IMR-90 (cell line): Measurements from ENCODE around the gene CACYBP. TPM values are rescaled to one million over a fixed set of nuclear protein-coding genes. Genes with fewer than 3 reads are reported as not detected.

Source experiments
- ATAC-seq: fragments of 200-7000 bp; cut with Tn5 transposase; 2 replicates; pipeline ENCODE4 v1.9.1; 2020; ENCODE audit warnings: low read depth, mild to moderate bottlenecking, moderate library complexity
- BruUV-seq: library from RNA; stranded (reverse); fragments of 400-500 nt; replicated peaks from 2 replicates; lab custom pipeline; 2021; lab: Mats Ljungman, UMichigan
- CTCF ChIA-PET: fragments of 300-600 bp; formaldehyde crosslinking; extraction: SDS; loops from one replicate; lab custom pipeline; 2021; ENCODE audit warnings: antibody characterized with exemption; lab: Yijun Ruan, JAX
- POLR2A ChIA-PET: fragments of 300-600 bp; sonication (Branson Sonifier 250); formaldehyde crosslinking; loops from one replicate; lab custom pipeline; 2022; ENCODE audit warnings: antibody characterized with exemption; ENCODE audit not compliant: unreplicated experiment; lab: Charles Lee
- DNase-seq: peaks from one replicate; pipeline ENCODE4 v3.0.0; 2013
- H2AFZ ChIP-seq: replicated peaks from 2 replicates; pipeline ENCODE3; 2013; ENCODE audit warnings: low read length, mild to moderate bottlenecking; ENCODE audit not compliant: poor library complexity
- H2AK5ac ChIP-seq: 2 replicates; pipeline ENCODE4 v1.6.1; 2013; ENCODE audit warnings: low read depth, low read length, inconsistent platforms
- H2AK9ac ChIP-seq: replicated peaks from 2 replicates; pipeline ENCODE3; 2013; ENCODE audit warnings: mild to moderate bottlenecking, low read depth, low read length, moderate library complexity; ENCODE audit not compliant: poor library complexity
- H2BK120ac ChIP-seq: 2 replicates; pipeline ENCODE4 v1.6.1; 2013; ENCODE audit warnings: low read depth, low read length, inconsistent platforms
- H2BK15ac ChIP-seq: 3 replicates; pipeline ENCODE4 v1.6.1; 2013; ENCODE audit warnings: low read depth, low read length, inconsistent platforms
- H2BK20ac ChIP-seq: 2 replicates; pipeline ENCODE4 v1.6.1; 2013; ENCODE audit warnings: low read depth, mild to moderate bottlenecking, inconsistent platforms, low read length, moderate library complexity
- H2BK5ac ChIP-seq: 2 replicates; pipeline ENCODE4 v1.6.1; 2013; ENCODE audit warnings: mild to moderate bottlenecking, low read depth, low read length, inconsistent platforms; ENCODE audit not compliant: poor library complexity, severe bottlenecking
- H3K14ac ChIP-seq: replicated peaks from 2 replicates; pipeline ENCODE4 v1.6.1; 2013; ENCODE audit warnings: low read depth, low read length, inconsistent platforms
- H3K18ac ChIP-seq: 2 replicates; pipeline ENCODE4 v1.6.1; 2013; ENCODE audit warnings: low read depth, low read length, control low read depth
- H3K23ac ChIP-seq: 2 replicates; pipeline ENCODE4 v1.6.1; 2013; ENCODE audit warnings: low read depth, low read length, inconsistent platforms
- H3K27ac ChIP-seq: 2 replicates; pipeline ENCODE4 v1.5.1; 2013; ENCODE audit warnings: mild to moderate bottlenecking, control low read depth, low read length; ENCODE audit not compliant: insufficient read depth
- H3K27me3 ChIP-seq: 2 replicates; pipeline ENCODE4 v1.6.1; 2013; ENCODE audit warnings: low read length; ENCODE audit not compliant: control insufficient read depth, insufficient read depth
- H3K36me3 ChIP-seq: 2 replicates; pipeline ENCODE4 v1.6.1; 2013; ENCODE audit warnings: low read length, mixed read lengths; ENCODE audit not compliant: control insufficient read depth, insufficient read depth
- H3K4ac ChIP-seq: 2 replicates; pipeline ENCODE4 v1.6.1; 2013; ENCODE audit warnings: low read depth, low read length, inconsistent platforms
- H3K4me1 ChIP-seq: 2 replicates; pipeline ENCODE4 v1.6.1; 2013; ENCODE audit warnings: low read length, mixed read lengths; ENCODE audit not compliant: control insufficient read depth, insufficient read depth
- H3K4me2 ChIP-seq: 2 replicates; pipeline ENCODE4 v1.6.1; 2013; ENCODE audit warnings: low read depth, mild to moderate bottlenecking, control low read depth, low read length, moderate library complexity
- H3K4me3 ChIP-seq: 2 replicates; pipeline ENCODE4 v1.5.1; 2013; ENCODE audit warnings: low read depth, mild to moderate bottlenecking, control low read depth, low read length, moderate library complexity; ENCODE audit not compliant: insufficient read depth
- H3K56ac ChIP-seq: 2 replicates; pipeline ENCODE4 v1.6.1; 2013; ENCODE audit warnings: low read length, inconsistent platforms; ENCODE audit not compliant: insufficient read depth; ENCODE audit errors: extremely low read depth
- H3K79me1 ChIP-seq, 2 experiments: 2 replicates each; pipeline ENCODE4 v1.6.1; 2013; ENCODE audit warnings: low read length in 2 of 2, inconsistent platforms in 1 of 2, low read depth in 1 of 2
- H3K9ac ChIP-seq: 2 replicates; pipeline ENCODE4 v1.6.1; 2013; ENCODE audit warnings: low read depth, low read length, control low read depth
- H3K9me1 ChIP-seq: 2 replicates; pipeline ENCODE4 v1.6.1; 2013; ENCODE audit warnings: low read length, inconsistent platforms; ENCODE audit not compliant: insufficient read depth
- H3K9me3 ChIP-seq: 2 replicates; pipeline ENCODE4 v1.6.1; 2013; ENCODE audit warnings: low read length; ENCODE audit not compliant: control insufficient read depth, insufficient read depth
- H4K20me1 ChIP-seq: 2 replicates; pipeline ENCODE4 v1.6.1; 2013; ENCODE audit warnings: low read length, inconsistent platforms; ENCODE audit not compliant: insufficient read depth
- H4K5ac ChIP-seq: 2 replicates; pipeline ENCODE4 v1.6.1; 2013; ENCODE audit warnings: mild to moderate bottlenecking, low read depth, low read length, control low read depth
- H4K8ac ChIP-seq, 2 experiments: 2 replicates each; pipeline ENCODE4 v1.6.1; 2013; ENCODE audit warnings: low read depth in 2 of 2, low read length in 2 of 2, control low read depth in 1 of 2, inconsistent platforms in 1 of 2
- H4K91ac ChIP-seq: 2 replicates; pipeline ENCODE4 v1.6.1; 2013; ENCODE audit warnings: low read depth, low read length, inconsistent platforms; ENCODE audit not compliant: insufficient read depth
- CEBPB ChIP-seq: IDR thresholded peaks from 2 replicates; pipeline ENCODE4 v1.6.1; 2012; ENCODE audit warnings: low read depth, low read length, improper control_type of control experiment
- CHD1 ChIP-seq: IDR thresholded peaks from 2 replicates; pipeline ENCODE4 v1.6.1; 2012; ENCODE audit warnings: low read depth, low read length, improper control_type of control experiment
- MAZ ChIP-seq: IDR thresholded peaks from 2 replicates; pipeline ENCODE4 v1.6.1; 2012; ENCODE audit warnings: low read depth, mild to moderate bottlenecking, low read length, improper control_type of control experiment, moderate library complexity, borderline replicate concordance
- MXI1 ChIP-seq: IDR thresholded peaks from 2 replicates; pipeline ENCODE4 v1.6.1; 2012; ENCODE audit warnings: low read depth, mild to moderate bottlenecking, low read length, moderate library complexity, borderline replicate concordance
- POLR2A ChIP-seq: IDR thresholded peaks from 2 replicates; pipeline ENCODE4 v1.6.1; 2012; ENCODE audit warnings: mild to moderate bottlenecking, low read depth, low read length
- RAD21 ChIP-seq: IDR thresholded peaks from 2 replicates; pipeline ENCODE4 v1.6.1; 2012; ENCODE audit warnings: low read length, improper control_type of control experiment
- RFX5 ChIP-seq: IDR thresholded peaks from 2 replicates; pipeline ENCODE4 v1.8.0; 2012; ENCODE audit warnings: low read depth, mild to moderate bottlenecking, low read length, moderate library complexity
- SMC3 ChIP-seq: fragments of 150-350 bp; IDR thresholded peaks from 2 replicates; pipeline ENCODE4 v1.6.1; 2016; ENCODE audit warnings: low read depth, mild to moderate bottlenecking, antibody characterized with exemption, low read length, moderate library complexity
- USF2 ChIP-seq: fragments of 150-350 bp; IDR thresholded peaks from 2 replicates; pipeline ENCODE4 v1.6.1; 2017; ENCODE audit warnings: mild to moderate bottlenecking, antibody characterized with exemption, low read length, low read depth
- WGBS, 2 experiments: methylation state at CpG; one replicate each; pipeline versions ENCODE4 v1.1.5 to v1.1.7; 2013; ENCODE audit warnings: missing lambda C conversion rate in 2 of 2; ENCODE audit not compliant: insufficient read length in 1 of 2; ENCODE audit errors: extremely low coverage in 2 of 2; 5-methylcytosine and 5-hydroxymethylcytosine counted together
- dilution Hi-C: fragments of 300-500 bp; cut with HindIII; formaldehyde crosslinking; loops from one replicate; pipeline ENCODE4 v1.14.3; 2018; ENCODE audit warnings: low sequenced_read_pairs; ENCODE audit not compliant: unreplicated experiment
- in situ Hi-C: fragments of 300-500 bp; cut with MboI; formaldehyde crosslinking; loops from 3 replicates; pipeline ENCODE4 v1.14.3; 2019; ENCODE audit warnings: low sequenced_read_pairs, inconsistent platforms, mixed read lengths
- intact Hi-C: fragments of 100-400 bp; cut with micrococcal nuclease; formaldehyde crosslinking; loops from 2 replicates; pipeline ENCODE4 v1.10.0; 2022
- polyA plus RNA-seq, 3 experiments: library from polyadenylated mRNA; depleted of rRNA; stranded (reverse); fragments of >200 nt; gene quantifications; 2 replicates each; pipeline ENCODE4 v1.2.3, GENCODE V29; 2012; ENCODE audit warnings: low replicate concordance in 1 of 3
- total RNA-seq: library from RNA; depleted of rRNA; stranded (reverse); fragments of >200 nt; gene quantifications from 2 replicates; pipeline ENCODE4 v1.2.3, GENCODE V29; 2012
- TF ChIP-seq, protein P1 (sequence below): fragments of 150-350 bp; IDR thresholded peaks from 2 replicates; pipeline ENCODE4 v1.6.1; 2016; ENCODE audit warnings: low read depth, mild to moderate bottlenecking, low read length, moderate library complexity, borderline replicate concordance

CACYBP gene
- total and polyA plus RNA-seq, 2 of the 4 experiments (the other 2 are of a cell fraction): 61.8 to 62.8 TPM

DNA sequence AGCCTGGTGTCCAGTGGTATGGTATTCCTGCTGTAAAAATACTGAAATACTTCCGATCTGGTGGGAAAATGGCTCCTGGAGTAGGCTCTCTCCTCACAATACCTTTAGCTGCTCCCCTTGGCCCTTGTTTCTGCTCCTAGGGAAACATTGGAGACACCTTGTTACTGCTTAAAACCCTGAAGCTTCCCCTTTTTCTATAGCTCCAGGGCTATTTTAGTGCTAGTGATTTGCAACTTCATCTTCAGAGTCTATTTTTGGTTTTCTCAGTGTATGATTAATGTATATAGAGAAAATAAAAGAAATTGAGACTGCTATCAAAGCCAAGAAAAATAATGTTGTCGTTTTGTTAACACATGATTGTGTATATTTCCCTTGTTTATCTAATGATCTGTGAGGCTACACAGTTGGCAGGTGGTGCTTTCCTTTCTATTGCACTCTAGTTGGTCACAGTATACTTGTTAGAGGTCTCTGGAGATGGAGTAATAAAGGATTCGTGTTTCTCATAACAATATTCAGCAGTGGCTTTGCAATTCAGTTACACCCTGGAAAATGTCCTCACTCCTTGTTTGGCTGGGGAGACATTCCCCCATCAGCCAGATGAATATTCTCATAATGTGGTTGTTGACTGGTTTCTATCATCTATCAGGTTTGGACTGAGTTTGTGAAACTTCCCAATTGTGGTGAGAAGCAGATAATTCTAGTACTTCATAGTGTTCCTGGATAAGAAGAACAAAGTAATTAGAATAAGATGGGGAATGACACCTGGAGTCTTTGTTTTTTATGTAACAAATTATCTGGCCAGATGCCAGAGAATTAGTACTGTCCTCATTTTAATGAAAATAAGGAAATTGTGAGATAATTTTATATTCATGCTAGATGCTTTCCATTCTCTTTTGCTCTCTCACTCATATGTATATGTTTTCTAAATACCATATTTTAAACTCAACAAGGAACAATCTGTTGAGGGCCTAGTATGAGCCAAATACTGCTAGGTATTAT is 44.8 kb upstream of the CACYBP start:
- H2AK5ac ChIP-seq: no peak overlapping the region
- no peak overlapping the region for H3K56ac ChIP-seq
- no peak overlapping the region for H3K27ac ChIP-seq
- in situ Hi-C loops: no loop called here
- no peak overlapping the region for H4K91ac ChIP-seq
- no peak overlapping the region for H3K4ac ChIP-seq
- no peak overlapping the region for H2BK15ac ChIP-seq
- H3K14ac ChIP-seq: no peak overlapping the region
- ATAC-seq (no peak), DNase-seq (no peak)
- H3K9me1 ChIP-seq: no peaks in the 10 kb centered on the region
- no peak overlapping the region for H3K4me3 ChIP-seq
- dilution Hi-C loops: no loop called here
- no peaks in the 10 kb centered on the region for H3K4me1 ChIP-seq
- H3K36me3 ChIP-seq: no peaks in the 10 kb centered on the region
- no peak overlapping the region for H3K18ac ChIP-seq
- no peaks in the 10 kb centered on the region for H3K9me3 ChIP-seq
- no peak overlapping the region for H3K4me2 ChIP-seq
- no peak overlapping the region for H2BK5ac ChIP-seq
- intact Hi-C loops: no loop called here
- no peak overlapping the region for H2AFZ ChIP-seq
- no peak overlapping the region for H4K5ac ChIP-seq
- H4K20me1 ChIP-seq: no peaks in the 10 kb centered on the region
- H3K27me3 ChIP-seq: no peaks in the 10 kb centered on the region
- no peak overlapping the region for H2BK20ac ChIP-seq
- TF ChIP-seq CHD1 (no peak), SMC3 (no peak), POLR2A (no peak), USF2 (no peak), RFX5 (no peak), MAZ (no peak), CEBPB (no peak), MXI1 (no peak), RAD21 (no peak)
- TF ChIP-seq, protein P1, sequence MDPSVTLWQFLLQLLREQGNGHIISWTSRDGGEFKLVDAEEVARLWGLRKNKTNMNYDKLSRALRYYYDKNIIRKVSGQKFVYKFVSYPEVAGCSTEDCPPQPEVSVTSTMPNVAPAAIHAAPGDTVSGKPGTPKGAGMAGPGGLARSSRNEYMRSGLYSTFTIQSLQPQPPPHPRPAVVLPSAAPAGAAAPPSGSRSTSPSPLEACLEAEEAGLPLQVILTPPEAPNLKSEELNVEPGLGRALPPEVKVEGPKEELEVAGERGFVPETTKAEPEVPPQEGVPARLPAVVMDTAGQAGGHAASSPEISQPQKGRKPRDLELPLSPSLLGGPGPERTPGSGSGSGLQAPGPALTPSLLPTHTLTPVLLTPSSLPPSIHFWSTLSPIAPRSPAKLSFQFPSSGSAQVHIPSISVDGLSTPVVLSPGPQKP: no peak
- H3K23ac ChIP-seq: no peak overlapping the region
- ChIA-PET CTCF (no interaction called here), POLR2A (no interaction called here)
- H3K9ac ChIP-seq: no peak overlapping the region
- no peak overlapping the region for H2BK120ac ChIP-seq
- no peak overlapping the region for H4K8ac ChIP-seq
- no peak overlapping the region for H2AK9ac ChIP-seq
- no CpG with 5 or more reads among the region's 3 CpGs for WGBS, 2 experiments
- BruUV-seq: no TSS peak
- H3K79me1 ChIP-seq: no peaks in the 10 kb centered on the region
